Activated naive CD4-positive, alpha-beta T cell (primary cell): ENCODE results near the gene ARHGEF1.

Source experiments
- DNase-seq, 4 experiments: peaks; one replicate each; lab custom pipeline; 2025; lab: John Stamatoyannopoulos, UW

The ARHGEF1 gene

DNA sequence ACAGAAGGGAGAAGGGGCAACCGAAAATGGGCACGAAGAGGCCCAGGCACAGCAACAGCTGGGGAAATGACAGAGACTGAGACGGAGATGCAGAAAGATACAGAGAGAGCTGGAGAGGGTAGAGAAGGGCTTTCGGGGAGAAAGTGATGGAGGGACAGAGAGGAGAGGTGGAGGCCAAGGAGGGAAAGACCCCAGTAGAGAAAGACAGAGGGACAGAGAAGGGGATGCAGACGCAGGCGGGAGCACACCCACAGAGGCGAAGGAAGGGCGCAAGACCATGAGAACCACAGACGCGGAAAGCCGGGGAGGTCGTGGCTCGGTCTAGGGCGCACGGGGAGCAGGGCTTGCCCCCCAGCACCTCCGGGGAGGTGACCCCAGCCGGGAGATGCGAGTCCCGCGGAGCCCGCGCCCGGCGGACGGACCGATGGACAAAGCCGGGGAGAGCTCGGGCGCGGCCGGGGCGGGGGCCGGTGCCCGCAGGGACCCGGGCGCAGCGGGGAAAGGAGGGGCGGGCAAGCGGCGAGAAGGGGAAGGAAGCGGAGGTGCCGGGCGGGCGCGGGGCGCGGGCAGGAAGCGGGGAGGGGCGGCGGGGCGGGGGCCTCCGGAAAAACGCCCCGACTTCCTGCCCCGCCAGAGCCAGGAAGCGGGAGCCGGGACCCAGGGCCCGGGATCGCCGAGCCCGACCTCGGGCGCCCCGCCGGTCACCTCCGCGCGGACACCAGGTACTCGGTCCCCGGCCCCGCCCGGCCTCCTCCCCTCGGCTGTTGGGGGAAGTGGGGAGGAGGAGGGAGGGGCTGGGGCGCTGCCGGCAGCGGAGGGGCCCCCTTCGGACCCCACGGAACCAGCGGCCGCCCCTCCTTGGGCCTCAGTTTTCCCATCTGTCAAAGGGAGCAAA lies at the start of gene ARHGEF1:
Gene ARHGEF1 (plus strand): TSS at position 617 of the 895 bp plus-strand sequence. CDS start 4,899 bp downstream, outside the sequence.
- peak in 2 of 4 experiments; percentile 45 to 67 for DNase-seq

- DNase-seq, result no peak
Observed at GRCh38 chr19:41837981-41838708, 44.8 kb upstream of the ARHGEF1 start.

DNA sequence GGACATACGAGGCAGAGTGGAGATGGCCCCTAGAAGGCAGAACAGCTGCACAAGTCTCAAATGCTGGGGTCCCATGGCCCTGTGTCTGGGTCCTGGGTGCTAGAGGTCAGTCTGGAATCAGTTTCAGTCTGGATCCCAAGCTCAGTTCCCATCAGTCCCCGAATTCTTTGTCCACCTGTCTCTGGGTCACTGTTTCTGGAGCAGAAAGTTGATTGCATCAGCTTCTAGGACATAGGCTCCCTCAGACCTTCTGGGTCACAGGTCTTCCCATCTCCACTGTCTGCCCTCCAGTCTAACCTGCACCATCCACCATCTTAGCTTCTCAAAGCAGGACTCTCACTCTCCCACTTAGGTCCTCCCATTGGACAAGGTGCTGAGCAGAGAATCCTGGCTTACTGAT lies 43.8 kb upstream of the ARHGEF1 start:
- no peak for DNase-seq

GRCh38 chr19:41843371-41843770 lies 39.6 kb upstream of the ARHGEF1 start:
- DNase-seq, result no peak

- DNase-seq, result no peak
Observed at GRCh38 chr19:41844601-41845000, 38.4 kb upstream of the ARHGEF1 start, which contains the start of gene LYPD4. LYPD4 (minus strand) TSS chr19:41844683; CDS start chr19:41839285, 5,398 bp downstream.

DNA sequence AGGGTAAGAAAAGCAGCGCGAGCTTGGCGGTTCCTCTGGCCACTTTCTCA lies 38.2 kb upstream of the ARHGEF1 start, which contains the start of gene DMRTC2:
Gene DMRTC2 (plus strand): TSS at position 42 of the 50 bp plus-strand sequence. CDS start 2,387 bp downstream, outside the sequence.
- DNase-seq, result no peak

DNA sequence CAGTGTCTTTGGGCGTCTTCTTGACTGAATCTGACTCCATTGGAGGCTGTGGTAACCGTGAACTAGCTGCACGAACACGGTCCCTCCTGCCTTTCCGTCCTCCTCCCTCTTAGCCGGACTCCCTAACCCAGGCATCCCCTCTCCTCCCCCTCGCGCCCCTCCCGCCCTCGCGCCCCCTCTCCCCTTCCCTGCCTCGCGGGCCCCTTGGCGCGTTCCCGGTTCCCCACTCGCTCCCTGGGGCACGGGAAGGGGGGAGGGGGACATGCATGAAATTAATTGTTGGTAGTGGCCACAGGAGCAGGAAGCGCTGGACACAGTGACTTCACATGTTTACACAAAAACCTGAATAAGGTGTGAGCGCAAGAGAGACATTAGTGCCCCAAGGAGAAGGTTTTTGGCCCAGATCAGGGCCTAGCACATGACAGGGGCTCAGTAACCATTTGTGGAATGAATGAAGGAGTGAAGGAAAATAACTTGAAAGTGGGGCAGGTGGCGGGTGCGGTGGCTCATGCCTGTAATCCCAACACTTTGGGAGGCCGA lies 37.9 kb upstream of the ARHGEF1 start:
- DNase-seq, result no peak

DNA sequence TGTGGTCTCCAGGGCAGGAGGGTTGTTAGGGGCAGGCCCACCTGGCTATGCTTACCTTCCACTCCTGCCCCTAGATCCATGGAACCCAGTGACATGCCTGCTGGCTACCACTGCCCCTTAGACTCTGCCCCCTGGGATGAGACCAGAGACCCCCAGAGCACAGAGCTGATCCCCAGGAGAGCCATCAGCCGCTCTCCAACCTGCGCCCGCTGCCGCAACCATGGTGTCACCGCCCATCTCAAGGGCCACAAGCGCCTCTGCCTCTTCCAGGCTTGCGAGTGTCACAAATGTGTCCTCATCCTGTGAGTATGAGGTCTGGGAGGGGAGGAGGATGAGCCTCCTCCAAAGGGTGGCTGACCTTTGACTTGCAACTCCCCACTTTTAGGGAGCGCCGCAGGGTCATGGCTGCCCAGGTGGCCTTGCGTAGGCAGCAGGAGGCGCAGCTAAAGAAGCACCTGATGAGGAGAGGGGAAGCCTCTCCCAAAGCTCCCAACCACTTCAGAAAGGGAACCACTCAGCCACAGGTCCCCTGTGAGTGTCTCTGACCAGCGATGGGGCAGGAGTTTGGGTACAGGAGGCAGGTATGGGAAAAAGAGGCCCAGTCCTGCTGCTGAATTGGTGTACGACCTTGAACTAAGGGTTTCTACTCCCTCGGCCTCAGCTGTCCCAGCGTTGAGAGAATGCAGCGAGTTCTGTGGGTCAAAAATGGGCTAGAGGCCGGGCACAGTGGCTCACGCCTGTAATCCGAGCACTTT lies 35.5 kb upstream of the ARHGEF1 start:
- no peak for DNase-seq

DNA sequence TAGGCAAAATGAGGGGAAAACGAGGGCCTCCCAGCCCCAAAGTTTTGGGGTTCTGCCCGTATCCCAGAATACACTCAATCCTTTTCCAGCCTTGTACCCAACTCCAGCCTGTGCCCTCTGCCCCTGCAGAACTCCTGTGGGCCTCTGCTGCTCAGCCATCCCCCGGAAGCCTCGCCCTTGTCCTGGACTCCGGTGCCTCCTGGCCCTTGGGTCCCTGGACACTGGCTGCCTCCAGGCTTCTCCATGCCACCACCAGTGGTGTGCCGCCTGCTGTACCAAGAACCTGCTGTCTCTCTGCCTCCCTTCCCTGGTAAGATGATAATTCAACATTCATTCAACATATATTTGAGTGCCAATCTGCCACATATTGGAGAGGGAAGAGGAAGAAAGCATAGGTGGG lies 34.3 kb upstream of the ARHGEF1 start:
- DNase-seq, result no peak

DNA sequence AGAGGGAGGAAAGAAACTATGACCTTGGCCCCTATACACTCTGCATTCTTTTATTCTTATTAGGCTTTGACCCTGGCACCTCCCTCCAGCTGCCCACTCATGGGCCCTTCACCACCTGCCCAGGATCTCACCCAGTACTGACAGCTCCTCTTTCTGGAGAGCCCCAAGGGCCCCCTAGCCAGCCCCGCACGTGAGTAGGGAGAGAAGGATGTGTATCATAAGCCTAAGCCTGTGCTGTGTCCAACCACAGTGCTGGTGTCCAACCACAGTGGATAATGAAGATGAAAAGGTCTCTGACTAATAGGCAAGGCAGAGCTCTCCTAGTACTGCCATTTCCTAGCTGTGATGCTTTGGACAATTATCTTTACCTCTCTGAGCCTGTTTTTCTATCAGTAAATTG lies 33.9 kb upstream of the ARHGEF1 start:
- no peak for DNase-seq

DNA sequence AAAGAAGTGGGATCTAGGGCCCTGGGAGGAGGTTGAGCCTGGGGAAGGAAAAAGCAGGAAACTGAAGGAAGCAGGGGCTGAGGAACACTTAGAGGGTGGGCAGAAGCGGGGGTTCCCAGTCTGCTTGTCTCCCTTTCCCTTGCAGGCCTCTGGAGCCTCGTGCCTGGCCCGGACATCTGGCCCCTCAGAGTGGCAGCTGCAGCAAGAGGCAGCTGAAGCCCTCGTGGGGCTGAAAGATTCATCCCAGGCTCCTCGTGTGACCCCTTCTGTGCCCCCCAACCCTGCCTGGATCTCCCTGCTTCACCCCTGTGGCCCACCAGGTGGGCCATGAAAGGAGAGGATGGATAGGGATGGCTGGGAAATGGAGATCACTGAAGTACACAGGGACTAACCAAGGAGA lies 32.6 kb upstream of the ARHGEF1 start:
- no peak for DNase-seq

DNA sequence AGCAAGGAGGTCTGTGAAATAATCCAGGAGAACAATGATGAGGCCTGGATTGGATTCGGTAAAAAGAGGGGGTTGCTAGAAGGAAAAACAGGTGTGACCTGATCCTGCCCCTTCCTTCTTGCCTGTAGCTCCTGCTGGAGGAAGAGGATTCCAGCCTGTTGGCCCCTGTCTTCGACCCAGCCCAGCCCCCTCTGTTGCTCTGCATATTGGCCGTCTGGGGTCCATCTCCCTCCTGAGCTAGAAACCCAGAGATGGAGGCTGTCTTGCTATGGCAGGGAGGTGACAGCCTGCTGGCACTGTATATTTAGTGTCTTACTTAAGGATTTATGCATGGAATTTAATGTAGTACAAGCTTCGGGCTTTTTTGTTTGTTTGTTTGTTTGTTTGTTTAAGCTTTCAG lies 31.5 kb upstream of the ARHGEF1 start:
- no peak for DNase-seq

GRCh38 chr19:41853344-41853743 lies 29.6 kb upstream of the ARHGEF1 start:
- DNase-seq, result no peak

GRCh38 chr19:41853768-41854167 lies 29.2 kb upstream of the ARHGEF1 start:
- DNase-seq, result no peak

GRCh38 chr19:41859213-41859617 lies 23.8 kb upstream of the ARHGEF1 start:
- no peak for DNase-seq

DNA sequence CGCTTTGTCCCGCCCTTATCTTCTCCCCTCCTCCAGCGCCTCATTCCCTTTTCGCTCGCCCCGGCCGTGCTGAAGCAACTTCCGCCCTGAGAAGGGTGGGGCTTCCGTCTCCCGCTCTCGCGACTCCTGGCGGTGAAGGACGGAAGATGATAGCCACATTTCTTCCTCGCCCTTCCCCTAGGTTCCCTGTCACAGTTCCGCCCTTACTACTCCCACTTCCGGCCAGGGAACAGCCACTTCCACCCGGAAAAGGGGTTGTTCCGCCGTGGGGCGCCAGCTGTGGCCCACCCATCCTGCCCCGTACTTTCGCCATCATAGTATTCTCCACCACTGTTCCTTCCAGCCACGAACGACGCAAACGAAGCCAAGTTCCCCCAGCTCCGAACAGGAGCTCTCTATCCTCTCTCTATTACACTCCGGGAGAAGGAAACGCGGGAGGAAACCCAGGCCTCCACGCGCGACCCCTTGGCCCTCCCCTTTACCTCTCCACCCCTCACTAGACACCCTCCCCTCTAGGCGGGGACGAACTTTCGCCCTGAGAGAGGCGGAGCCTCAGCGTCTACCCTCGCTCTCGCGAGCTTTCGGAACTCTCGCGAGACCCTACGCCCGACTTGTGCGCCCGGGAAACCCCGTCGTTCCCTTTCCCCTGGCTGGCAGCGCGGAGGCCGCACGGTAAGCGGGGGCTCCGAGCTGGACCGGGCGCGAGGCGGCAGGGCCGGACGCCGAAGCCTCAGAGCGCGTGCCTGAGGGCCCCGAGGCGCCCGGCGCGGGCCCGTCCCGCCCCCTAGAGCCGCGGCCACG lies 23.2 kb upstream of the ARHGEF1 start, which contains the start of gene RPS19:
Gene RPS19 (plus strand): TSS at position 638 of the 801 bp plus-strand sequence. CDS start 520 bp downstream, outside the sequence.
- peak; percentile 93 to 97 (median 96) for DNase-seq

DNA sequence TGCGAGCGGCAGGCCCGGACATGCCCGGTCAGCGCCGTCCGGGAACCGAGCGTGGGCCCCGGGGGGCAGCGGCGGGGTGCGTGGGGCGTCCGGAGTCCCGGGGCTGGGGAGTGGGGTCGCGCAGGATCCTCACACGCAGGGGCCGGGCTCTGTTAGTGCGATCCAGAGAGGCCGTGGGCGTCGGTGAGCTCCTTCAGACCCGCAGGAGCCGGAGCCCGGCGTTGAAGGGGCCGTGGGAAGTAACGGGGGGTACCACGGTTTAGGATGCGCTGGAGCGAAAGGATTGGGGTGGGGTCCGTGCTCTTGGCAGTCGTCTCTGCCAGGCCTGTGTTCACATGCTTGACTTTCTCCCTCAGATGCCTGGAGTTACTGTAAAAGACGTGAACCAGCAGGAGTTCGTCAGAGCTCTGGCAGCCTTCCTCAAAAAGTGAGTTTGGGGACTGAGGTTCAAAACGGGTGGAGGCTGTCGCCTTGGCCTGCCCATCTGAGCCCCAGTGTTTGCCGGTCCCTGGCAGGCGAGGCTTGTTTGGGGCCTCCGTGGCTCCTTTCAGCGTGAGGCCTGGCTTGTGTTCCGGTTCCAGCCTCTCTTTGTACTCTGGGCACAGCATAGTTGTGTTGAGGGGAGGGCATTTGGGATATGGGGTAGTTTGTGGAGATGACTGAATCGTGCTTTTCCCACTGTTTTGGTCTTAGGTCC lies 22.4 kb upstream of the ARHGEF1 start:
- DNase-seq, result no peak

DNA sequence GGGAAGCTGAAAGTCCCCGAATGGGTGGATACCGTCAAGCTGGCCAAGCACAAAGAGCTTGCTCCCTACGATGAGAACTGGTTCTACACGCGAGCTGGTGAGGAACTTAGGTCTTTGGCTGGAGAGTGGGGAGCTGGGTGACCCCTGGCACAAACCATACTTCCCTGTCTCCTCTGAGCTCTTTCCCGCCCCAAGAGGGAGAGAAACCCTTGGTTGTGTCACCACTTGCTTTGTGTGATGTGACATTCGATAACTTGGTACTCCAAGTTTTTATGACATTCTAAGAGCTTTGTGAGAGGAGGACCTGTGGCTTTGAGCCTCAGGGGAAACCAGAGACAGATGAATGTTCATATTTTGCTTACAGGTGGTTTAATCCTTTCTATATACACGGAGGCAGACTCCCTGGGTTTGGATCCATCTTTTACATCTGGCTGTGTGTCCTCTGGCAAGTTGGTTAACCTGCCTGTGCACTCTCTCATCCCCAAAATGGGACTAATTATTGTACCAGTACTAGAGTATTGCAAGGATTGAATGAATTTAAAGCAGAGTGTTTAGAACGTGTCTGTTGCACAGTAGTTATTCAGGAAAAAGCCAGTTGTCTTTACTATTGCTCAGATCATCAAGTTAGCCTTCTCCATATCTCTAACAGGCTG lies 21.7 kb upstream of the ARHGEF1 start:
- DNase-seq, result no peak

GRCh38 chr19:41861846-41862245 lies 21.1 kb upstream of the ARHGEF1 start:
- DNase-seq, result no peak

DNA sequence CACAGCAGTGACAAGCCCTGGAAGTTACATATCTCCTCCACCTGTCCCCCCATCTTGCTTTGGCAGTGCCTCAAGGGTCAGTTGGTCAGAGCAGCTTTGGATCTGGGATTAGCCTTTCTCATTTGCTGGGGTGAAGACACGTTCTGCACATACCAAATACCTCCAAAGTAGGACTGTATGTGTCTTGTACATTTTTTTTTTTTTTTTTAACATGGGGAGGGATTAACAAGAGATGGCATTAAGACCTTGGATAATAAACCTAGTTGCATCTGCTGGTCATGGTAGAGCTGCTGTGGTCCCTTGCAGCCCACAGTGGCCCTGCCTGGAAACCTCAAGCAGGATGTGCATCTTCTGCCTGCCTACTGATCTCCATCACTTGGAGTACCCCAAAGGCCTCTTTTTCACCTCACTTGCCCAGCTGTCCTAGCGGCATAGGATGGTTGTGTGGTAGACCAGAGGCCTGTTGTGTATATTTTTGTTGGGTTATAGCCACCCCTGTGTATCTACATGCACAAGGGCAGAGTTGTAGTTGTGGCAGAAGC lies 20.5 kb upstream of the ARHGEF1 start:
- DNase-seq, result no peak
